Measurements from ENCODE around the gene OCA2.

DNA sequence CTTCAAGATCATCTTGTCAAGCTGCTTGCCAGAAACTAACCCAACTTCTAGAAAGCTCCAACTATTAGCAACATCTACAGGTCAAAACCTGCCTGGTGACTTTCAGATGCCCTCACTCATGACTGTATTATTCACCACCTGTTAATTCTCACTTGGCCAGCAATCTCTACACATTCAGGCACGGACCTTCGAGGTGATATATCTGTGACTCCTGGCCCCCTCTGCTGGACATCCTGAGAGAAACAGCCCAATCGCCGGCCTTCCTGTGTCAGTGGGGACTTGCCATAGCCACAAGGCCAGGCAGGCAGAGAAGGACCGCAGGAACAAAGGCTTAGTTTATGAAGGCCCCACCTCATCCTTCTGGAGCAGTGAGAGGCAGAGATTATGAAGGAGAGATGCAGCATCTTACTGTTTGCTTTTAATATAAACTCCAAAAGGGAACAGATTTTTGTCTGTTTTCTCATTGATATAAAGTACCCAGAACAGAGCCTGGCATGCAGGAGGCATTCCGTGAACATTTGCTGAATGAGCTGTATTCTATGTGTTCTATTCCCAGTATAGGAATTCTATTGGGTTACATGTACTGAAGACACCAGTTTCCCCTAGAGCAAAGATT lies 24.4 kb upstream of the OCA2 start:
- no peak for TF ChIP-seq SIN3A (IDR thresholded peaks at IDR 0.05; ENCODE audit: borderline replicate concordance, insufficient read depth, low read length)
- no peak for TF ChIP-seq TAF1 (IDR thresholded peaks at IDR 0.05; ENCODE audit: borderline replicate concordance, insufficient read depth, low read length)
- TF ChIP-seq, protein P1, sequence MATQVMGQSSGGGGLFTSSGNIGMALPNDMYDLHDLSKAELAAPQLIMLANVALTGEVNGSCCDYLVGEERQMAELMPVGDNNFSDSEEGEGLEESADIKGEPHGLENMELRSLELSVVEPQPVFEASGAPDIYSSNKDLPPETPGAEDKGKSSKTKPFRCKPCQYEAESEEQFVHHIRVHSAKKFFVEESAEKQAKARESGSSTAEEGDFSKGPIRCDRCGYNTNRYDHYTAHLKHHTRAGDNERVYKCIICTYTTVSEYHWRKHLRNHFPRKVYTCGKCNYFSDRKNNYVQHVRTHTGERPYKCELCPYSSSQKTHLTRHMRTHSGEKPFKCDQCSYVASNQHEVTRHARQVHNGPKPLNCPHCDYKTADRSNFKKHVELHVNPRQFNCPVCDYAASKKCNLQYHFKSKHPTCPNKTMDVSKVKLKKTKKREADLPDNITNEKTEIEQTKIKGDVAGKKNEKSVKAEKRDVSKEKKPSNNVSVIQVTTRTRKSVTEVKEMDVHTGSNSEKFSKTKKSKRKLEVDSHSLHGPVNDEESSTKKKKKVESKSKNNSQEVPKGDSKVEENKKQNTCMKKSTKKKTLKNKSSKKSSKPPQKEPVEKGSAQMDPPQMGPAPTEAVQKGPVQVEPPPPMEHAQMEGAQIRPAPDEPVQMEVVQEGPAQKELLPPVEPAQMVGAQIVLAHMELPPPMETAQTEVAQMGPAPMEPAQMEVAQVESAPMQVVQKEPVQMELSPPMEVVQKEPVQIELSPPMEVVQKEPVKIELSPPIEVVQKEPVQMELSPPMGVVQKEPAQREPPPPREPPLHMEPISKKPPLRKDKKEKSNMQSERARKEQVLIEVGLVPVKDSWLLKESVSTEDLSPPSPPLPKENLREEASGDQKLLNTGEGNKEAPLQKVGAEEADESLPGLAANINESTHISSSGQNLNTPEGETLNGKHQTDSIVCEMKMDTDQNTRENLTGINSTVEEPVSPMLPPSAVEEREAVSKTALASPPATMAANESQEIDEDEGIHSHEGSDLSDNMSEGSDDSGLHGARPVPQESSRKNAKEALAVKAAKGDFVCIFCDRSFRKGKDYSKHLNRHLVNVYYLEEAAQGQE (IDR thresholded peaks at IDR 0.05; ENCODE audit: insufficient read depth in 1 of 2, low read depth in 2 of 2, low read length in 2 of 2): no peak
- TF ChIP-seq POLR2AphosphoS5 (IDR thresholded peaks at IDR 0.05; ENCODE audit: low read depth, low read length): no peak
- no peak for TF ChIP-seq FOXP2 (optimal IDR thresholded peaks at IDR 0.05; ENCODE audit: borderline replicate concordance, extremely low read depth, extremely low read length, insufficient read depth)

Data from PFSK-1 (cell line).